LNCaP clone FGC (cell line): ENCODE results near the gene SMARCA2.

Experiments
- DNase-seq: peaks from one replicate; pipeline ENCODE4 v3.0.0-alpha.2; 2011; ENCODE audit warnings: low read depth
- H3K4me3 ChIP-seq: 2 replicates; pipeline ENCODE4 v1.5.1; 2011; ENCODE audit warnings: mild to moderate bottlenecking, low read depth, low read length, control low read depth
- CTCF ChIP-seq: IDR thresholded peaks from 2 replicates; pipeline ENCODE4 v1.5.1; 2012; ENCODE audit warnings: mild to moderate bottlenecking; ENCODE audit not compliant: control insufficient read depth, insufficient read depth; ENCODE audit errors: extremely low read depth

Gene SMARCA2

GRCh38 chr9:2086116-2086515 lies 71.0 kb downstream of the SMARCA2 start:
- no peak overlapping the region for H3K4me3 ChIP-seq
- no peak for TF ChIP-seq CTCF
- no peak for DNase-seq

GRCh38 chr9:2086971-2087370 lies 71.8 kb downstream of the SMARCA2 start:
- TF ChIP-seq CTCF, result no peak
- no peak overlapping the region for H3K4me3 ChIP-seq
- no peak for DNase-seq

- TF ChIP-seq CTCF, result peak; percentile 59
- DNase-seq, result peak; percentile 10
- H3K4me3 ChIP-seq, result no peak overlapping the region
These were observed 72.6 kb downstream of the SMARCA2 start for GRCh38 chr9:2087500-2088313.

- no peak for TF ChIP-seq CTCF
- H3K4me3 ChIP-seq, result no peak overlapping the region
- DNase-seq, result no peak
These were observed 78.9 kb downstream of the SMARCA2 start for GRCh38 chr9:2093920-2094597.

GRCh38 chr9:2096376-2096970 lies 81.3 kb downstream of the SMARCA2 start:
- DNase-seq, result no peak
- no peak for TF ChIP-seq CTCF
- H3K4me3 ChIP-seq, result no peak overlapping the region

- no peak for DNase-seq
- H3K4me3 ChIP-seq, result no peak overlapping the region
- no peak for TF ChIP-seq CTCF
These were observed 91.5 kb downstream of the SMARCA2 start for GRCh38 chr9:2106666-2107065.
